Gastrocnemius medialis (tissue), 4 donors: ENCODE data around the gene EIF5AL1.

Experiments used
- POLR2A ChIP-seq, 2 donors: fragments of 450-650 bp; IDR thresholded peaks; one replicate each; pipeline ENCODE4 v1.6.1; 2017; ENCODE audit warnings: antibody characterized with exemption in 2 of 2, mild to moderate bottlenecking in 2 of 2, moderate library complexity in 2 of 2
- TF ChIP-seq, protein P1 (sequence below), 5 experiments: fragments of 450-650 bp in 3 of 5; fragments of 200-600 bp in 2 of 5; sonication (generic) in 2 of 5; IDR thresholded peaks in 4 of 5; conservative IDR thresholded peaks in 1 of 5; 1 replicate in 4 of 5; 2 replicates in 1 of 5; pipeline ENCODE4 v1.5.1; 2016 to 2019; ENCODE audit warnings: antibody characterized with exemption in 5 of 5, mild to moderate bottlenecking in 3 of 5, moderate library complexity in 3 of 5

DNA sequence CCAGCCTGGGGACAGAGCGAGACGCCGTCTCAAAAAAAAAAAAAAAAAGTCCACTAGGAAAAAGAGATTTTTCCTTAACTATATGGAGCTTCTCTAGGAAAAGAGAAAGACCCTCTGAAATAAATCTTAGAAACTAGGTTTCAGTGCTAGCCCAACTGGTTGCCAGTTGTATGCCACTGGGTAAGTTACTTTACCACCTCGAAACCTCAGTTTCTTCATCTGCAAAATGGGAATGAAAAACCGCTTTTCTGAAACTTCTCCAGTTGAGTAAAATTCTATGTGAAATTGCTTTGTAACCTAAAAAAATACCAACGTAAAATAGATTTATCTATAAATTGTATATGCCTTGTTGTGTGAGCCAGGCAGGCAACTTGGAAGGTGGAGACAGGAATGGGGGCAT is 16.5 kb upstream of the EIF5AL1 start:
- TF ChIP-seq, protein P1, sequence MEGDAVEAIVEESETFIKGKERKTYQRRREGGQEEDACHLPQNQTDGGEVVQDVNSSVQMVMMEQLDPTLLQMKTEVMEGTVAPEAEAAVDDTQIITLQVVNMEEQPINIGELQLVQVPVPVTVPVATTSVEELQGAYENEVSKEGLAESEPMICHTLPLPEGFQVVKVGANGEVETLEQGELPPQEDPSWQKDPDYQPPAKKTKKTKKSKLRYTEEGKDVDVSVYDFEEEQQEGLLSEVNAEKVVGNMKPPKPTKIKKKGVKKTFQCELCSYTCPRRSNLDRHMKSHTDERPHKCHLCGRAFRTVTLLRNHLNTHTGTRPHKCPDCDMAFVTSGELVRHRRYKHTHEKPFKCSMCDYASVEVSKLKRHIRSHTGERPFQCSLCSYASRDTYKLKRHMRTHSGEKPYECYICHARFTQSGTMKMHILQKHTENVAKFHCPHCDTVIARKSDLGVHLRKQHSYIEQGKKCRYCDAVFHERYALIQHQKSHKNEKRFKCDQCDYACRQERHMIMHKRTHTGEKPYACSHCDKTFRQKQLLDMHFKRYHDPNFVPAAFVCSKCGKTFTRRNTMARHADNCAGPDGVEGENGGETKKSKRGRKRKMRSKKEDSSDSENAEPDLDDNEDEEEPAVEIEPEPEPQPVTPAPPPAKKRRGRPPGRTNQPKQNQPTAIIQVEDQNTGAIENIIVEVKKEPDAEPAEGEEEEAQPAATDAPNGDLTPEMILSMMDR (IDR thresholded peaks at IDR 0.05 in 4 of 5, conservative IDR thresholded peaks at IDR 0.05 in 1 of 5) = no peak
- TF ChIP-seq POLR2A (IDR thresholded peaks at IDR 0.05) = no peak
